ENCODE measurements around the gene TBX4. TPM values are rescaled to one million over a fixed set of nuclear protein-coding genes. Genes with fewer than 3 reads are reported as not detected.

The TBX4 gene
- total RNA-seq, 4 donors from 2014 or later = not detected

DNA sequence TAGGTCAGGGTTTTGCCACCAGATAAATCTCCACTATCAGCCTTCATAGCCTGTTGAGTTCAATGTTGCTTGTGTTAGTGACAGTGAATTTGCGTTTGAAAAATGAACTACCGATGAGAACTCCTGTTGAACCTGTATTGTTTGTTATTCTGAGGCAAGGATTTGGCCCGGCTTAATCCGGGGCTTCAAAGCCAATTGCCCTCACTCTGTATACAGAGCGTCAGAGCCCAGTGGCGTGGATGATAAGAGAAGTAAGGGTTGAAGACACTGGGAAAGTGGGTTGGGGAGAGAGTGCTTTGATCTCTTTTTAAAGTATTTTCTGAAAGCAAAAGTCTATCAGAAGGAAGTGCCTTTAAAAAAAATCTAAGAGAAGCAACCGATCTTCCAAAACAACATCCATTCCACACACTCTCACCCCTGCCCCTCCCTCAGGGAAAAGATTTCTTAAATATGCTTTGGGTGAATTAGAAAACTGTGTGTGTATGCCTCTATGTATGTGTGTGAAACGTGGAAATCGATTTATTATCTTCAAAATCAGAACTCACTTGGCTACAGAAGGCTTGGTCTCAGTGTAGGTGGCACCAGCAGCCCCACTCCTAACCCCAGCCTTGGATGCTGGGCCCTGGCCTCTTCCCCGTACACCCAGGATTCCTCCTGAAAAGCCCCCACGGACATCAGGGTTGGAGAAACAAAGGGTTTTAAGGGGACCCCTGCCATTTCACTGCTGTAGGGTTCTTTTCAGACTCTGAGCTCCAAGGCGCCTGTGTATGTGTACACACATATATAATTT lies 8.8 kb downstream of the TBX4 start:
- no peak for DNase-seq (ENCODE audit: low spot score)
- ATAC-seq (ENCODE audit: low FRiP score) = no peak

DNA sequence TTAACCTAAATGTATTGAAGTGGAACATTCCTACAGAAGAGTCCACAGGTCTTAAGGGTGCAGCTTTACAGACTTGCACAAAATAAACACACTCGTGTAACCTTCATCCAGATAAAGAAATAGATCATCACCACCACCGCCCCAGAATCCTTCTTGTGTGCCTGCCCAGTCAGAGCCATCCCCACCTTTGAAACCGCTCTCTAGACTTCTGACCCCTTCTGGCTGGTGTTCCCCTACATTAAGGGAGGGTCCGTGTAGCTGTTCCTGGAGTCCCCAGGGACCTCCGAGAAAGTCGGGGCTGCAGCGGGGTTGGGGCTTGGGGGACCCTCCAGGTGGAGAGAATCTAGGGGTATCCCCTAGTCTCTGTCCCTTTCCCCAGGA lies 9.4 kb downstream of the TBX4 start:
- no peak for ATAC-seq (ENCODE audit: low FRiP score)
- DNase-seq (ENCODE audit: low spot score) = no peak
- TF ChIP-seq, protein P1, sequence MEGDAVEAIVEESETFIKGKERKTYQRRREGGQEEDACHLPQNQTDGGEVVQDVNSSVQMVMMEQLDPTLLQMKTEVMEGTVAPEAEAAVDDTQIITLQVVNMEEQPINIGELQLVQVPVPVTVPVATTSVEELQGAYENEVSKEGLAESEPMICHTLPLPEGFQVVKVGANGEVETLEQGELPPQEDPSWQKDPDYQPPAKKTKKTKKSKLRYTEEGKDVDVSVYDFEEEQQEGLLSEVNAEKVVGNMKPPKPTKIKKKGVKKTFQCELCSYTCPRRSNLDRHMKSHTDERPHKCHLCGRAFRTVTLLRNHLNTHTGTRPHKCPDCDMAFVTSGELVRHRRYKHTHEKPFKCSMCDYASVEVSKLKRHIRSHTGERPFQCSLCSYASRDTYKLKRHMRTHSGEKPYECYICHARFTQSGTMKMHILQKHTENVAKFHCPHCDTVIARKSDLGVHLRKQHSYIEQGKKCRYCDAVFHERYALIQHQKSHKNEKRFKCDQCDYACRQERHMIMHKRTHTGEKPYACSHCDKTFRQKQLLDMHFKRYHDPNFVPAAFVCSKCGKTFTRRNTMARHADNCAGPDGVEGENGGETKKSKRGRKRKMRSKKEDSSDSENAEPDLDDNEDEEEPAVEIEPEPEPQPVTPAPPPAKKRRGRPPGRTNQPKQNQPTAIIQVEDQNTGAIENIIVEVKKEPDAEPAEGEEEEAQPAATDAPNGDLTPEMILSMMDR (IDR thresholded peaks at IDR 0.05) = no peak

More for the DNA sequence above, 8.8 kb downstream of the TBX4 start:
- TF ChIP-seq, protein P1 (IDR thresholded peaks at IDR 0.05) = no peak

DNA sequence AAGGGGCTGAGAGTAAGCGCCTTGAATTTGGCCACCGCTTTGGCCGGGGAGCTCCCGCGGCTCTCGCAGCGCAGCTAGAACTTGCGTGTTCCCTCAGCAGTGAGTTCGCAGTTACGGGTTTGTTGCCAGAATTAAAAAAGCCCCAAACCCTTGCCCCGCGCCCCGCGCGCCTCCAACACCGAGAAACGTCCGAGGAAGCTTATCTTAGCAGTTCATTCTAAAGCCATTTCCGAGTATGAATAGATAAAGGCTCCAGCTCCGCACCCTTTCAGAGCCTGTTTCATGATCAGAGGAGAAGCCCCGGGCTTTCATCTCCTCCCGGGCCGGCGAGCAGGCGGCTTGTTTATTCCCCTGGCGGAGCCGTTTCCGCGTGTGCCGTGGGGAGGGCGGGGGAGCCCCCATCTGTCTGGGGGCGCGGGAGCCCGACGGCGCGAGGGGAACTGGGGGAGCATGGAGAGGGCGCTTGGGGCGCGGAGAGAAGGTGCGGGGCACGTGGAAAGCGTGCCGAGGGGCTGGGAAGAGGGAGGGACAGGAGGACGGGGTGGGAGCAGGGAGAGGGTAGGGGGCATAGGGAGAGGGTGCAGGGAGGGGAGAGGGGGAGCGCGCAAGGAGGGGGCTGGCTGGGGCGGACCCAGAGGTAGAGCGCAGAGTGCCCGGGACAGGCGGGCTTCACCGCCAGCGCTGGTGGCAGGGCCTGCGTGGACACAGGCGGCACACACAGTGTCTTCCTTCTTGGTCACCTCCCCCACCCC lies 9.9 kb downstream of the TBX4 start:
- no peak for ATAC-seq (ENCODE audit: low FRiP score)
- DNase-seq (ENCODE audit: low spot score) = no peak
- TF ChIP-seq, protein P1 (IDR thresholded peaks at IDR 0.05) = no peak

DNA sequence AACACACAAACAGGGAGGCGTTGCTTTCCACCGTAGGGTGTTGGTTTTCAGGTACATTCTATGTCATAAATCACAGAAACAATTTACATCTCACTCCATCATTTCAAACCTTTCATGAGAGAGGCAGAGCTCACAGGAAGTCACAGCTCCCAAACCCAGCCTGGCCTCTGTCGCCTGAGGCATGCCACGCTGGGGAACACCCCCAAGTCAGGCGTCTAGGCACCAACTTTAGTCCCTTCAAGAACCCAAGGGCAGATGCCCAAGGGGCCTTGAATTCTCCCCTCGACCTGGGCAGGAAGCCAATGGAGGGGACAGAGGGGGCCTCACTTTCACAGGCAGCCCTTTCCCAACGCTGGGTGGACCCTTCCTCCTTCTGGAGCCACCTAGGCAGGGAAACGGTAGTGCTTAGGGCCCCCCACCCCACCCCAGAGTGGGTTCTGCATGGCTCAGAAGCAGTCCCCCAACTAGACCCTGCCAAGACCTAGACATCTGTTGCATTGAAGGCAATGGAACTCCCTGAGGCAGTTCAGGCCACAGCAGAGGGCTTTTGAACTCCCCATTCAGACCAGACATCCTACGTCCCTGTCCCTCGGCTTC lies 10.6 kb downstream of the TBX4 start:
- ATAC-seq (ENCODE audit: low FRiP score) (no peak), DNase-seq (ENCODE audit: low spot score) (no peak)
- TF ChIP-seq, protein P1 (IDR thresholded peaks at IDR 0.05) = no peak

DNA sequence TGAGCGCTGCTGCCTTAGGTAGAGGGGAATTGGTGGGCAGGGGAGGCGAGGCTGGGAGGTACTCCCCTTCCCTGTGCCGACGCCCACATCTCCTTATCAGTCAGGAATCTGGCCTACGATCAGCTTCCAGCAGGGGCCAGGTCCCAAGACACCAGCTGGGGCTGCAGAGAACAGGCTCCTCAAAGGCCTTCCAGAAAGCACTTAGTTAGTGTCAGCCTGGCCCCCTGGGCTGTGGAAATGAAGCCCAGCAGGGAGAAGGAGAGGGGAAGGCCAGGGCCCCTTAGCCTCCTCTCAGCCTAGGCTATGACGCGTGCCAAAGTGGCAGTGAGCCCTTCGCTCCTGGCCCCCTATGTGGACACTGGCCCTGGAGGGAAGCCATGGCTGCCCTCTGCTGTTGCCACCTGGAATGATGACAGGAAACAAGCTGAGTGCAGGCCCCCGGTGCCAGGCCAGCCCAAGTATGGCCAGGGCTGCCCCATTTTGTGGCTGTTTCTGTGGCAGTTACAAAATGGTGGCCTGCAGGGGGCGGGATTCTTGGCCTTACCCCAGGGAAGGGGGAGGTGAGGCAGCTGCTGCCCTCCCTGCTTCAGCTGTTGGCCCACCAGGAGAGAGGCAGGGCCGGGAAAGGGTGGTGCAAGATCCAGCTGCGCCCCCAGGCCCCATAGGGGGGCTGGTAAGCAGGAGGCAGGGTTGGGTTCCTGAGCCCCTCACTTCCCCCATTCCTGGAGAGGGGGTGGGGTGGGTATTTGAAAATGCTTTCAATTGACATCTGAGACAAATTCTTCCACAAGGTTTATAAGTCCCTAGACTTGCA lies 11.3 kb downstream of the TBX4 start:
- TF ChIP-seq, protein P1 (IDR thresholded peaks at IDR 0.05) = no peak
- ATAC-seq (ENCODE audit: low FRiP score) (no peak), DNase-seq (ENCODE audit: low spot score) (no peak)

DNA sequence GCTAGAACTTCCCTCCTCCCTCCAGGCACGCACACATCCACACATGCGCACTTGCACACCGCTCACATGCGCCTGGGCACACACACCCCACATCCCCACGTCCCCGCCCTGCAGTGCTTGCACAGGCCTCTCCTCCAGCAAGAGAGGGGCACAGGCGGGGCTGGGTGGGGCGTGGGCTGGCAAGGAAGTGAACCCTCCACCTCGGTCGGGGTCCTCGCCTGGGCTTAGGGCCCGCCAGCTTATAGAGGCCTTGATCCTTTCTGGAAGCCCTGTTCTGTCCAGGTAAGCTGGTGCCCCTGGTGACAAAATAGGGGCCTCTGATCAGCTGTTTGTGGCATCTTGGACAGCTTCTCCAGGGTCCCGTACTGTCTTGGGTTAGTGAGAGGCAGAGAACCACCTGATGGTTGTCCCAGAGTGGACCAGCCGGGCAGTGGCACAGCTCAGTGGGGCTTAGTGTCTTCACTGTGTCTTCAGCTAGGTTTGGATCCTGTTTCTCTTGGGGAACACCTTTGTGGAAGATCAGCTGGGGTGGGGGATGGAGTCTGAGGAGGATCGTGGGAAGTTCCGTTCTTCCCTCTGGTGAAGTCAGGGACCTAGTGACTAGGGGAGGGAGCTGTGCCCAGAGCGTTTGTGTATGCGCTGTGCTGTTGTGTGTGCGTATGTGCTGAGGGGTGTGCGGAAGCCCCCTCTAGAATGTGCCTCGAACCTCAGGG lies 12.1 kb downstream of the TBX4 start:
- no peak for ATAC-seq (ENCODE audit: low FRiP score)
- TF ChIP-seq, protein P1 (IDR thresholded peaks at IDR 0.05) = no peak
- no peak for DNase-seq (ENCODE audit: low spot score)
